Stimulated activated CD4-positive, alpha-beta T cell treated with anti-CD3 and anti-CD28 coated beads, Interleukin-15, amount 100 ng/mL, for 1 hour (primary cell): Measurements from ENCODE around the gene CEP72.
"Not testable (repeated sequence)": the region's sequence is repeated elsewhere in the genome, so short reads cannot be mapped to it uniquely, and the experiment has no call there.

Experiments
- DNase-seq, 2 donors: peaks; one replicate each; pipeline ENCODE4 v3.0.0-alpha.2; 2020; ENCODE audit warnings: low read depth in 1 of 2, low spot score in 1 of 2

Gene CEP72, protein sequence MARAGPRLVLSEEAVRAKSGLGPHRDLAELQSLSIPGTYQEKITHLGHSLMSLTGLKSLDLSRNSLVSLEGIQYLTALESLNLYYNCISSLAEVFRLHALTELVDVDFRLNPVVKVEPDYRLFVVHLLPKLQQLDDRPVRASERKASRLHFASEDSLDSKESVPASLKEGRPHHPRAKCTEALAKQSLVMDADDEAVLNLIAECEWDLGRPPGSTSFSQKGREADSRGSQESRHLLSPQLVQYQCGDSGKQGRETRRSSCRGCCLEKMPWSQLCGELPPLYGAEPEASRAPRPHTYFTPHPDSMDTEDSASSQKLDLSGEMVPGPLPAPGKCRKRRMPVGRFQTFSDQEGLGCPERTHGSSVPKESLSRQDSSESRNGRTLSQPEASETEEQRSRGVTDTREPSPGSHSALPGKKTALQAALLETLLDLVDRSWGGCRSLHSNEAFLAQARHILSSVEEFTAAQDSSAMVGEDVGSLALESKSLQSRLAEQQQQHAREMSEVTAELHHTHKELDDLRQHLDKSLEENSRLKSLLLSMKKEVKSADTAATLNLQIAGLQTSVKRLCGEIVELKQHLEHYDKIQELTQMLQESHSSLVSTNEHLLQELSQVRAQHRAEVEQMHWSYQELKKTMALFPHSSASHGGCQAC

DNA sequence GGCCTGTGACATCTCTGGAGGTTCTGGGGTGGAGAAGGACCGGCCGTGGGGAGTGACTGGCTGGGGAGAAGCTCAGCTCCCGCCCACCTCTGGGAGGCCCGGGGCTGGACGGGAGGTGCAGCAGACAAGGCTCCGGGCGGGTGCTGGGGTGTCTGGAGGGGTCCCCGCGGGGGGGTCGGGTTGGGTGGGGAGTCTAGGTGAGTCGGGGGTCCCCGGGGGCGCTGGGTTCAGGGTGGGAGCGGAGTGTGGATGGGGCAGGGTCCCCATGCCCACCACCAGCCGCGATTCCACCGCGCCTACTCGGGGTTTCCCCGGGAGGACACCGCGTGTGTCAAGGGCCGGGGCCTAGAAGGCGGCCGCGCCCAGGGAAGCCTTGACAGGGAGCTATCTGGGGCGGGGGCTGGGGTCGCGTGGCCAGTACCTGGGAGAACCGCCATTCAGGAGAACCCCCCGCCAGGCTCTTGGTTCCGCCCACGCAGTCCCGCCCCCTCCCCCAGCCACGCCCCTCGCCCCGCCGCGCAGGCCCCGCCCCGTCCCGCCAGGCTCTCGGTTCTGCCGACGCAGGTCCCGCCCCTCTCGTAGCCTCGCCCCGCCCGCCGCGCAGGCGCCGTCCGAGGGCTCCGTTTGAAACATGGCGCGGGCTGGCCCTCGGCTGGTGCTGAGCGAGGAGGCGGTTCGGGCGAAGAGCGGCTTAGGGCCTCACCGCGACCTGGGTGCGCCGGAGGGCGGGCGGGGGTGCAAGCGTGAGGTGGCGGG lies at the start of gene CEP72:
TSS of gene CEP72 (plus strand) at position 610 of the 756 bp plus-strand sequence. CDS start at position 632, 22 bp downstream.
- peak; percentile 90 to 93 for DNase-seq

GRCh38 chr5:565782-566440 lies 46.2 kb upstream of the CEP72 start:
- DNase-seq, result no peak

DNA sequence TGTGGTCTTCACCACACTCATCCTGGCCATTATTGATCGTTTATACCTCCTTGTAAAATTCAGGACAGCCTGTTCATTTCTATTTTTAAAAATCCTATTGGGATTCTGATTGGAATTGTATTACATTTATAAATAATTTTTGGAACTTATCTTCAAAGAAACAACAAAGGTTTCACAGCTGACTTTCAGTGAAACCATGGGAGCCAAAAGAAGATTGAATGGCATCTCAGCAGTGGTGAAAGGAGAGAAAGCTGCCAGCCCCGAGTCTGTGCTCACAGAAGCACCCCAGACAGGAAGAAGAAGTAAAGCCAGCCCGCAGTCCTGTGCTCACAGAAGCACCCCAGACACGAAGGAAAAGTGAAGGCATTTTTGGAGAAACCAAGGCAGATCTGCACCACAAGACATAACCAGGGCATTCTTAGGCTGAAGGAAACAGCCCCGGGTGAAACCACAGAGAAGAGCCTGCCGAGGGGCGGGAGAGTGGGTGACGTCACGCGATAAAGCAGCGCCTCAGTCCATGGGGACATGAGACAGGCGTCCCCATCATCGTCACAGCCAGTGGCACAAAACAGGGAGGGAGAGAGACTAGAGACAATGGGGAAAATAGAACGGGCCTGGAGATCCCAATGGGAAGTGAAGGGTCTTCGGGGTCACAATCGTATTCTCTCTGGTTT lies 45.4 kb upstream of the CEP72 start:
- DNase-seq, result no peak

DNA sequence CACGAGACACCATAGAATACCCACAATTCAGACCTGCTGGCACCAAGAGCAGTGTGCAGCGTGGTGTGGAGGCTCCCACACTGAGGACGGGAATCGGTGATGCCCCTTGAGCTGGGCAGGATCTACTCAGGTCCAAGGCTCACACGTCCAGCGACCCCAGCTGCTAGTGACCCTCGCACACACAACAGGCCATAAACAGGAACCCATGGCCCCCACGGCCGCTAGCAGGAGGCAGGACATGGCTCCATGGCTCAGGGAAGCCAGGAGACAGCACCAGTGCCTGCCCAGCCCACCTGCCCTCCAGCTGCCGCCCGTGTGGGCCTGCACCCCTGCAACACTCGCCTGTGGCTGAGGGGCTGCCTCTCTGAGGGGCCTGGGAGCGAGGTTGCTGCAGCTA lies 44.5 kb upstream of the CEP72 start:
- DNase-seq, result no peak

GRCh38 chr5:568061-568781 lies 43.9 kb upstream of the CEP72 start:
- no peak for DNase-seq

DNA sequence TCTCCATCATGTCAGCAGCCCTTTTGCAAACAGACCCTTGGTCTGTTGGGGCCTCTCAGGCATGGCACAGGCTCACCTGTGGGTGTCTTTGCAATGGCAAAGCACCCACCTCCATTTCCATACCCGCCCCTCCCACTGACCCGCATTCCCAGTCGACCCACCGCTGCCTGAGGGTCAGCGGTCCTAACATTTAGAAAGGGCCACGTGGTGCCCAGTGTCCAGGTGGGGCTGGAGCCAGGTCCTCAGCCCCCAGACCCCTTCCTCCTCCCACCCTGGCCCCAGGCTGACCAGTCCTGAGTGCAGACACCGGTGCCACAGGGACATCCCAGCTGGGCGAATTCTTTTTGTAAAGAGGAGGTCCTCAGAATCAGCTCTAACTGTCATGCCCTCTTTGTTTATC lies 43.3 kb upstream of the CEP72 start:
- no peak for DNase-seq

- no peak for DNase-seq
These were observed 42.7 kb upstream of the CEP72 start for GRCh38 chr5:569358-569867.

GRCh38 chr5:569868-570361 lies 42.2 kb upstream of the CEP72 start:
- DNase-seq, result no peak

- DNase-seq, result no peak
These were observed 41.7 kb upstream of the CEP72 start for GRCh38 chr5:570446-570845.

GRCh38 chr5:570886-571285 lies 41.3 kb upstream of the CEP72 start:
- no peak for DNase-seq

- DNase-seq, result no peak
These were observed 40.3 kb upstream of the CEP72 start for GRCh38 chr5:571791-572190.

DNA sequence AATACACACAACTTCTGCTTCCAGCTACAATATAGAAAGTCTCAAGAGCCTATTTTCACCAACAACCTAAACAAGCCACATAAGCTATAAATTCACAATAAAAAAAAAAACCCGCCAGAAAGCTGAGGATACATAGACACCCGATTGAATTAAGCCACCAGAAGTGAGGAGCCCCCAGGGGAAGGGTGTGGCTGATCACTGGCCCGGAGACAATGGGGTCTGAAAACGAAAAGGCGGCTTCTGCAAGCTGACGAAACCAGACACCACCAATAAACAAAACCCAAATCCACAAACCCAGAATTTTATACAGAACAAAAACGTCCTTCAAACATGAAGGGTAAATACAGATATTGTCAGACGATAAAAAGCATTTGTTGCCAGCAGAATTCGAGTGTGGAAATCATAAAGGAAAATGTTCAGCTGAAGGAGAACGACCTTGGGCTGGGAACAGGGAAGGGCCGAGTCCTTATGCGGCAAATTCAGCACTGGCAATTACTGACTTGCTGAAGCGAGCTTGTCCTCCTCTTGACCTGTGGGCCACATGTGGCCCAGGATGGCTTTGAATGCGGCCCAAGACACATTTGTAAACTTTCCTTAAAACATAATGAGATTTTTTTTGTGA lies 39.6 kb upstream of the CEP72 start:
- DNase-seq, result no peak

DNA sequence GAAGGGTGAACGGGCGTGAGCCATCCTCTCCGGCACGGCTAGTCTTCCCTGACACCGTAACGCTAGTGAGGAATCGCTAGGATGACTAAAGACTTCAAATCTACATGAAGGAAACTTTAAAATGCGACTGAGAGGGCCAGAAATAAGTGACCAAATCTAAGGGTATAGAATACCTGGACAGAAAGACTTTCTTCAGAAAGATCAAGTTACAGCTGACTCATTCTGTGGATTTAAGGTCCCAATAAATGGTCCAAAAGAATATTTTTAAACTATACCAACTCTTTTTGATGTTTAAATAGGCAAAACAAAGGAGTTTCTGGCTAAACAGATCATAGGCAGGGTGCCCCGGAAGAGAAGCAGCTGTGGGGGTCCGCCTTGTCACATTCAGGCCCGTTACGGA lies 38.9 kb upstream of the CEP72 start:
- DNase-seq, result no peak

- no peak for DNase-seq
These were observed 38.2 kb upstream of the CEP72 start for GRCh38 chr5:573976-574375.

- no peak for DNase-seq
These were observed 37.2 kb upstream of the CEP72 start for GRCh38 chr5:574906-575305.

- DNase-seq, result no peak
These were observed 36.5 kb upstream of the CEP72 start for GRCh38 chr5:575636-576035.

GRCh38 chr5:577214-577613 lies 34.9 kb upstream of the CEP72 start:
- DNase-seq, result not testable (repeated sequence)

DNA sequence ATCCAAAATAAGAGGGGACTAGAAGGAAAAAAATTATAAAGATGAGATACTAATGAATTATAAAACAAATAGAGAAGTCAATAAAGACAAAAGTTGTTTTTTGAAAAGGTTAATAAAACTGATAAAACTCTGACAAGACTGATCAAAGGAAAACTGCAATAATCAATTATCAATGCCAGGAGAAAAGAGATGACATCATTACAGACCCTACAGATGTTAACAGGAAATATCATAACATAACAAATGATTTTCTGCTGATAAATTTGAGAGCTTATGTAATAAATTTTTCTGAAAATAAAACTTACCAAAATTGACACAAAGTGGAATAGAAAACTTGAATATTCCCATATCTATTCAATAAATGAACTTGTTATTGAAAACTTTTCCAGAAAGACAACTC lies 34.3 kb upstream of the CEP72 start:
- DNase-seq, result no peak

DNA sequence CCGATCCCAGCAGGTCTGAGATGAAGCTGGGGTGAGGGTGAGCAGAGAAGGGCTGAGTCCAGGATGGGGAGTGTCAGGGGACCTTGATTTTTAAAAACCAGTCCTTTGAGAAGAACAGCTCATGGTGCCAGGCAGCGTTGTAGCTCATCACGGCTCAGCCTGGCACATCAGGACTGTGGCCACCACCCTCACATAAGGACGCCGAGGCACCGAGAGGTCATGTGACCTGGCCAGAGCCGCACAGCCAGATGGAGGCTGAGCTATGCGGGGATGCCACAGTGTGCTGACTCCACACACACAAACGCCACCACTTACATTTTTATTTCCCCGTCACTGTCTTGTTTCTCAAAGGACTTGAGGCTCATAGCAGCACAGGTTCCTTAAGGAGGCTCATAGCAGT lies 32.9 kb upstream of the CEP72 start:
- no peak for DNase-seq
